Measurements from ENCODE around the gene CCDC112. TPM values are rescaled to one million over a fixed set of nuclear protein-coding genes. Genes with fewer than 3 reads are reported as not detected.
"Not testable (repeated sequence)": the region's sequence is repeated elsewhere in the genome, so short reads cannot be mapped to it uniquely, and the experiment has no call there.

The CCDC112 gene
- total and polyA plus RNA-seq, 12 donors: 1.6 to 10.1 (median 4.5) TPM

GRCh38 chr5:115330830-115331229, 34.4 kb upstream of the CCDC112 start:
- Histone ChIP-seq H3K9me3 (replicated peaks in 1 of 3) (no peaks in the 10 kb centered on the region), H3K27ac (no peak overlapping the region), H3K4me3 (no peak overlapping the region), H3K27me3 (no peaks in the 10 kb centered on the region), H3K36me3 (replicated peaks in 1 of 2) (no peaks in the 10 kb centered on the region), H3K4me1 (replicated peaks in 1 of 2) (no peaks in the 10 kb centered on the region)
- WGBS, 4 donors: 55 to 61% (median 60%) methylated on average over 2 of the region's 2 CpGs
- TF ChIP-seq CTCF (IDR thresholded peaks at IDR 0.05): no peak
- intact Hi-C loops (cut with DNase I): no loop called here
- DNase-seq: no peak

GRCh38 chr5:115329475-115329874, 33.0 kb upstream of the CCDC112 start:
- intact Hi-C loops (cut with DNase I): no loop called here
- Histone ChIP-seq H3K36me3 (replicated peaks in 1 of 2) (no peaks in the 10 kb centered on the region), H3K4me3 (no peak overlapping the region), H3K4me1 (replicated peaks in 1 of 2) (no peaks in the 10 kb centered on the region), H3K27ac (no peak overlapping the region), H3K27me3 (no peaks in the 10 kb centered on the region), H3K9me3 (replicated peaks in 1 of 3) (no peaks in the 10 kb centered on the region)
- no peak for TF ChIP-seq CTCF (IDR thresholded peaks at IDR 0.05)
- no peak for TF ChIP-seq POLR2A (IDR thresholded peaks at IDR 0.05)
- DNase-seq: no peak
- WGBS, 4 donors: 69 to 78% (median 74%) methylated on average over 8 of the region's 8 CpGs

GRCh38 chr5:115328617-115329274, 32.3 kb upstream of the CCDC112 start:
- H3K4me3 ChIP-seq; H3K9me3 ChIP-seq (replicated peaks in 1 of 3); H3K4me1 ChIP-seq (replicated peaks in 1 of 2); H3K27me3 ChIP-seq; DNase-seq; H3K27ac ChIP-seq; H3K36me3 ChIP-seq (replicated peaks in 1 of 2); intact Hi-C loops (cut with DNase I): not testable (repeated sequence)
- 46 to 52% (median 46%) methylated on average over 6 of the region's 6 CpGs for WGBS, 4 donors

- Histone ChIP-seq H3K4me3 (no peak overlapping the region), H3K9me3 (replicated peaks in 1 of 3) (no peaks in the 10 kb centered on the region), H3K4me1 (replicated peaks in 1 of 2) (no peaks in the 10 kb centered on the region), H3K27ac (no peak overlapping the region), H3K27me3 (no peaks in the 10 kb centered on the region), H3K36me3 (replicated peaks in 1 of 2) (no peaks in the 10 kb centered on the region)
- no peak for DNase-seq
- WGBS, 4 donors: 55 to 68% (median 61%) methylated on average over 3 of the region's 3 CpGs
- intact Hi-C loops (cut with DNase I): no loop called here
- TF ChIP-seq POLR2A (IDR thresholded peaks at IDR 0.05) (no peak), CTCF (IDR thresholded peaks at IDR 0.05) (no peak)
Observed at GRCh38 chr5:115325296-115325959, 29.0 kb upstream of the CCDC112 start.

GRCh38 chr5:115324021-115324420, 27.6 kb upstream of the CCDC112 start:
- H3K9me3 ChIP-seq (replicated peaks in 1 of 3): no peaks in the 10 kb centered on the region
- no peak overlapping the region for H3K27ac ChIP-seq
- H3K4me1 ChIP-seq (replicated peaks in 1 of 2): no peaks in the 10 kb centered on the region
- 83 to 93% (median 86%) methylated on average over 2 of the region's 2 CpGs for WGBS, 4 donors
- intact Hi-C loops (cut with DNase I): no loop called here
- H3K36me3 ChIP-seq (replicated peaks in 1 of 2): no peaks in the 10 kb centered on the region
- no peak overlapping the region for H3K4me3 ChIP-seq
- no peaks in the 10 kb centered on the region for H3K27me3 ChIP-seq
- DNase-seq: no peak
- no peak for TF ChIP-seq CTCF (IDR thresholded peaks at IDR 0.05)
- TF ChIP-seq POLR2A (IDR thresholded peaks at IDR 0.05): no peak

All from adrenal gland (tissue), 12 donors.